Adrenal gland (tissue), 19 donors: ENCODE data around the gene ERICH3. TPM values are rescaled to one million over a fixed set of nuclear protein-coding genes. Genes with fewer than 3 reads are reported as not detected.
A peak's percentile ranks its signal among the peaks of the same experiment; 100 is the strongest.

Experiments
- DNase-seq, 7 donors: peaks; one replicate each; pipeline ENCODE4 v3.0.0-alpha.2; 2019 to 2020
- H3K27ac ChIP-seq, 5 donors: fragments of 200-600 bp; sonication (generic) in 4 of 5; 1 replicate in 3 of 5; 2 replicates in 2 of 5; pipeline versions ENCODE4 v1.5.1 to v1.8.0; 2016 to 2020; ENCODE audit warnings: mild to moderate bottlenecking in 1 of 5
- H3K27me3 ChIP-seq: fragments of 200-600 bp; 2 replicates; pipeline ENCODE4 v1.8.0; 2021
- H3K36me3 ChIP-seq, 2 donors: fragments of 200-600 bp; replicated peaks in 1 of 2; 1 replicate in 1 of 2; 2 replicates in 1 of 2; pipeline versions ENCODE4 v1.5.1 to v1.8.0; 2018 to 2022
- H3K4me1 ChIP-seq, 2 donors: fragments of 200-600 bp; replicated peaks in 1 of 2; 1 replicate in 1 of 2; 2 replicates in 1 of 2; pipeline versions ENCODE4 v1.5.1 to v1.8.0; 2018 to 2021
- H3K4me3 ChIP-seq, 4 donors: fragments of 200-600 bp; sonication (generic) in 3 of 4; one replicate each; pipeline ENCODE4 v1.5.1; 2016 to 2018
- H3K9me3 ChIP-seq, 3 donors: fragments of 200-600 bp; sonication (generic) in 1 of 3; replicated peaks in 1 of 3; 1 replicate in 2 of 3; 2 replicates in 1 of 3; pipeline versions ENCODE4 v1.5.1 to v1.8.0; 2016 to 2021
- CTCF ChIP-seq, 6 experiments: fragments of 450-650 bp in 4 of 6; fragments of 200-600 bp in 2 of 6; sonication (generic) in 1 of 6; IDR thresholded peaks; 1 replicate in 5 of 6; 2 replicates in 1 of 6; pipeline versions ENCODE4 v1.5.1 to v1.8.0; 2016 to 2021; ENCODE audit warnings: antibody characterized with exemption in 6 of 6, mild to moderate bottlenecking in 2 of 6, moderate library complexity in 1 of 6
- POLR2A ChIP-seq, 2 donors: fragments of 450-650 bp; IDR thresholded peaks; one replicate each; pipeline ENCODE4 v1.6.1; 2017; ENCODE audit warnings: antibody characterized with exemption in 2 of 2, mild to moderate bottlenecking in 2 of 2, moderate library complexity in 1 of 2
- WGBS, 4 donors: extraction: QIAGEN DNeasy Blood & Tissue Kit in 2 of 4; methylation state at CpG; one replicate each; pipeline versions ENCODE4 v1.1.5 to v1.1.7; 2013 to 2017; 5-methylcytosine and 5-hydroxymethylcytosine counted together
- intact Hi-C, 2 donors: fragments of 100-400 bp; cut with DNase I; formaldehyde crosslinking; loops; one replicate each; pipeline versions ENCODE4 v1.14.1 to v1.15.0; 2022 to 2023
- long read RNA-seq, 10 donors: library from polyadenylated mRNA in 3 of 10; unstranded in 2 of 10; stranded (forward) in 1 of 10; transcript quantifications; one replicate each; pipeline ENCODE4 v2.0.0 and lab custom pipeline, GENCODE V29; 2021 to 2026
- polyA plus RNA-seq, 3 donors: library from polyadenylated mRNA; stranded (reverse); fragments of 200-250 nt in 2 of 3; fragments of 350-450 nt in 1 of 3; fragmentation: Illumina TruSeq in 1 of 3; extraction: RNeasy Lipid Tissue Mini Kit (QIAGEN cat#74804) in 1 of 3; gene quantifications; one replicate each; pipeline ENCODE4 v1.2.3, GENCODE V29; 2013 to 2014
- total RNA-seq, 9 donors: library from RNA; depleted of rRNA in 4 of 9; stranded (reverse); fragments of >200 nt in 4 of 9; fragments of 120-200 nt in 1 of 9; fragmentation: NEBNext Ultra II Directional in 1 of 9; extraction: Animal tissue kit (Norgen Biotek cat#: 25700) in 1 of 9; gene quantifications; one replicate each; pipeline versions ENCODE4 v1.1.0 to v1.2.4, GENCODE V29; 2013 to 2023
- donor health status: healthy with polysubstance abuse.
- donor health status: Bipolar disorder and iron deficiency.
- donor health status: DM: yes; HTN: yes; CAD: no.
- donor health status: DM: no; HTN: no; CAD: no.
- donor health status: DM: no; HTN: no; CAD: no.
- donor health status: DM: yes; HTN: yes; CAD: no.

The ERICH3 gene
- total RNA-seq = 1 to 10 TPM in 5 of 9 donors, under 1 TPM in 3, not detected in 1; 0.09 to 2.8 (median 1.1) TPM
- polyA plus RNA-seq = 1 to 10 TPM; 1.5 to 9.6 (median 6.6) TPM
- long read RNA-seq, donor 1 = 0 reads
- long read RNA-seq, donor 2 = 0 reads
- long read RNA-seq, donor 3 = 0 reads
- long read RNA-seq, donor 4 = 0 reads
- long read RNA-seq, donor 5 = 0 reads
- long read RNA-seq, donor 6, partial matches to known transcripts = 3 of 5 reads
- long read RNA-seq, donor 6, other reads (novel, unspliced or antisense) = 2 of 5 reads
- long read RNA-seq, donor 7 = 0 reads
- long read RNA-seq, donor 8 = 0 reads
- long read RNA-seq, donor 9 = 0 reads
- long read RNA-seq, donor 10 = 0 reads

GRCh38 chr1:74673351-74674111 is at the start of gene ERICH3:
ERICH3 (minus strand) TSS chr1:74673792; CDS start chr1:74673519, 273 bp downstream.
- WGBS, 4 donors = 5 to 30% (median 13%) methylated on average over 10 to 44 of the region's 44 CpGs
- no peak within 1 kb of the TSS for H3K27ac ChIP-seq
- intact Hi-C loops = no loop called here
- no peaks in the 10 kb centered on the region for H3K36me3 ChIP-seq
- TF ChIP-seq CTCF (IDR thresholded peaks at IDR 0.05) (no peak), POLR2A (IDR thresholded peaks at IDR 0.05) (no peak)
- H3K9me3 ChIP-seq = no peaks in the 10 kb centered on the region
- peak in 2 of 7 donors; percentile 15 to 57 for DNase-seq
- H3K4me3 ChIP-seq = peak within 1 kb of the TSS in 2 of 4 donors; percentile 1 to 52
- H3K27me3 ChIP-seq = no peaks in the 10 kb centered on the region
- H3K4me1 ChIP-seq = no peaks in the 10 kb centered on the region

- WGBS, 4 donors = 97 to 100% (median 98%) methylated on average over 2 of the region's 2 CpGs
- no peaks in the 10 kb centered on the region for H3K9me3 ChIP-seq
- H3K36me3 ChIP-seq = peaks cover 0 to 34% of the 10 kb centered on the region in 2 donors
- H3K27me3 ChIP-seq = no peaks in the 10 kb centered on the region
- no peak overlapping the region for H3K27ac ChIP-seq
- DNase-seq = no peak
- no peaks in the 10 kb centered on the region for H3K4me1 ChIP-seq
- H3K4me3 ChIP-seq = no peak overlapping the region
- intact Hi-C loops = no loop called here
- TF ChIP-seq POLR2A (IDR thresholded peaks at IDR 0.05) = no peak
- TF ChIP-seq CTCF (IDR thresholded peaks at IDR 0.05) = no peak
These were observed 44.0 kb upstream of the ERICH3 start for GRCh38 chr1:74717626-74718025.

GRCh38 chr1:74716822-74717221 is 43.2 kb upstream of the ERICH3 start:
- no peak for TF ChIP-seq POLR2A (IDR thresholded peaks at IDR 0.05)
- TF ChIP-seq CTCF (IDR thresholded peaks at IDR 0.05) = no peak
- WGBS, 4 donors = 97 to 100% (median 99%) methylated on average over 1 of the region's 1 CpG

GRCh38 chr1:74715806-74716205 is 42.2 kb upstream of the ERICH3 start:
- TF ChIP-seq POLR2A (IDR thresholded peaks at IDR 0.05) = no peak
- no peak for TF ChIP-seq CTCF (IDR thresholded peaks at IDR 0.05)
- 92 to 97% (median 94%) methylated on average over 6 of the region's 6 CpGs for WGBS, 4 donors

More at GRCh38 chr1:74716822-74717221, 43.2 kb upstream of the ERICH3 start:
- peaks cover 0 to 26% of the 10 kb centered on the region in 2 donors for H3K36me3 ChIP-seq
- no peaks in the 10 kb centered on the region for H3K4me1 ChIP-seq
- H3K9me3 ChIP-seq = no peaks in the 10 kb centered on the region
- intact Hi-C loops = no loop called here
- DNase-seq = no peak
- H3K27me3 ChIP-seq = no peaks in the 10 kb centered on the region
- H3K4me3 ChIP-seq = no peak overlapping the region
- H3K27ac ChIP-seq = no peak overlapping the region

More at GRCh38 chr1:74715806-74716205, 42.2 kb upstream of the ERICH3 start:
- Histone ChIP-seq H3K36me3 (peaks cover 0 to 16% of the 10 kb centered on the region in 2 donors), H3K9me3 (no peaks in the 10 kb centered on the region), H3K4me1 (no peaks in the 10 kb centered on the region), H3K4me3 (no peak overlapping the region), H3K27me3 (no peaks in the 10 kb centered on the region), H3K27ac (no peak overlapping the region)
- intact Hi-C loops = no loop called here
- no peak for DNase-seq
